Liver (tissue), 9 donors: ENCODE data around the gene IFNG-AS1. TPM values are rescaled to one million over a fixed set of nuclear protein-coding genes. Genes with fewer than 3 reads are reported as not detected.

Experiments used
- DNase-seq: peaks from one replicate; pipeline ENCODE4 v3.0.0-alpha.2; 2017; ENCODE audit warnings: low spot score
- H3K27ac ChIP-seq, 2 donors: one replicate each; pipeline ENCODE4 v1.7.0; 2013; ENCODE audit warnings: inconsistent platforms in 2 of 2, low read length in 2 of 2, control low read depth in 1 of 2, low read depth in 1 of 2, mild to moderate bottlenecking in 1 of 2
- H3K27me3 ChIP-seq, 4 donors: one replicate each; pipeline versions ENCODE4 v1.6.1 to v1.7.0; 2013; ENCODE audit warnings: low read length in 3 of 4, inconsistent platforms in 1 of 4, mild to moderate bottlenecking in 1 of 4, moderate library complexity in 1 of 4; ENCODE audit not compliant: control insufficient read depth in 4 of 4, insufficient read depth in 4 of 4
- H3K36me3 ChIP-seq, 4 donors: one replicate each; pipeline versions ENCODE4 v1.6.1 to v1.7.0; 2013; ENCODE audit warnings: low read length in 3 of 4, mild to moderate bottlenecking in 3 of 4, low read depth in 1 of 4, moderate library complexity in 1 of 4; ENCODE audit not compliant: control insufficient read depth in 4 of 4, insufficient read depth in 3 of 4
- H3K4me1 ChIP-seq, 4 donors: one replicate each; pipeline versions ENCODE4 v1.6.1 to v1.7.0; 2013; ENCODE audit warnings: low read length in 3 of 4, mild to moderate bottlenecking in 3 of 4, moderate library complexity in 1 of 4; ENCODE audit not compliant: control insufficient read depth in 4 of 4, insufficient read depth in 4 of 4
- H3K4me3 ChIP-seq, 3 donors: one replicate each; pipeline versions ENCODE4 v1.6.1 to v1.7.0; 2013; ENCODE audit warnings: low read length in 3 of 3, control low read depth in 1 of 3, low read depth in 1 of 3, mild to moderate bottlenecking in 1 of 3
- H3K9ac ChIP-seq, 2 donors: one replicate each; pipeline ENCODE4 v1.7.0; 2013; ENCODE audit warnings: low read length in 2 of 2, mild to moderate bottlenecking in 2 of 2, moderate library complexity in 2 of 2, control low read depth in 1 of 2, low read depth in 1 of 2
- H3K9me3 ChIP-seq, 4 donors: one replicate each; pipeline versions ENCODE4 v1.6.1 to v1.7.0; 2013; ENCODE audit warnings: low read length in 3 of 4; ENCODE audit not compliant: control insufficient read depth in 4 of 4
- CTCF ChIP-seq: fragments of 150-350 bp; IDR thresholded peaks from 2 replicates; pipeline ENCODE4 v1.5.1; 2017; ENCODE audit warnings: improper control_type of control experiment, low read depth, low read length; ENCODE audit not compliant: missing input control
- EGR1 ChIP-seq, 2 donors: IDR thresholded peaks; 2 replicates each; pipeline ENCODE4 v1.6.1; 2016 to 2018; ENCODE audit warnings: antibody characterized with exemption in 2 of 2, low read depth in 2 of 2
- FOXA1 ChIP-seq: IDR thresholded peaks from 2 replicates; pipeline ENCODE4 v1.6.1; 2016; ENCODE audit warnings: antibody characterized with exemption
- FOXA2 ChIP-seq: IDR thresholded peaks from 2 replicates; pipeline ENCODE4 v1.6.1; 2016; ENCODE audit warnings: antibody characterized with exemption
- GABPA ChIP-seq, 2 donors: IDR thresholded peaks in 1 of 2; conservative IDR thresholded peaks in 1 of 2; 2 replicates each; pipeline ENCODE4 v1.6.1; 2016; ENCODE audit warnings: antibody characterized with exemption in 2 of 2, mild to moderate bottlenecking in 1 of 2, moderate library complexity in 1 of 2
- HNF4A ChIP-seq, 2 donors: conservative IDR thresholded peaks; 2 replicates each; pipeline ENCODE4 v1.6.1; 2016; ENCODE audit warnings: antibody characterized with exemption in 2 of 2, mild to moderate bottlenecking in 2 of 2
- HNF4G ChIP-seq: IDR thresholded peaks from 2 replicates; pipeline ENCODE4 v1.6.1; 2016; ENCODE audit warnings: antibody characterized with exemption
- JUND ChIP-seq, 2 donors: IDR thresholded peaks; 2 replicates each; pipeline ENCODE4 v1.6.1; 2016; ENCODE audit warnings: antibody characterized with exemption in 2 of 2
- MAX ChIP-seq: IDR thresholded peaks from 2 replicates; pipeline ENCODE4 v1.6.1; 2016; ENCODE audit warnings: antibody characterized with exemption
- NR2F2 ChIP-seq: IDR thresholded peaks from 2 replicates; pipeline ENCODE4 v1.6.1; 2016; ENCODE audit warnings: antibody characterized with exemption
- REST ChIP-seq: IDR thresholded peaks from 2 replicates; pipeline ENCODE4 v1.6.1; 2016; ENCODE audit warnings: antibody characterized with exemption, mild to moderate bottlenecking
- TAF1 ChIP-seq: conservative IDR thresholded peaks from 2 replicates; pipeline ENCODE4 v1.6.1; 2016; ENCODE audit warnings: antibody characterized with exemption, mild to moderate bottlenecking
- YY1 ChIP-seq: IDR thresholded peaks from 2 replicates; pipeline ENCODE4 v1.6.1; 2016; ENCODE audit warnings: antibody characterized with exemption, mild to moderate bottlenecking
- ZBTB33 ChIP-seq: IDR thresholded peaks from 2 replicates; pipeline ENCODE4 v1.6.1; 2016; ENCODE audit warnings: antibody characterized with exemption
- WGBS: extraction: QIAGEN DNeasy Blood & Tissue Kit; methylation state at CpG from one replicate; pipeline ENCODE4 v1.1.7; 2013; 5-methylcytosine and 5-hydroxymethylcytosine counted together
- polyA plus RNA-seq, 2 donors: library from polyadenylated mRNA; stranded (reverse) in 1 of 2; unstranded in 1 of 2; fragments of 200-250 nt in 1 of 2; fragments of >200 nt in 1 of 2; fragmentation: Nextera tagmentation in 1 of 2; extraction: Ambion mirVana in 1 of 2; gene quantifications; one replicate each; pipeline versions ENCODE4 v1.2.1 to v1.2.3, GENCODE V29; 2013 to 2015
- total RNA-seq, 2 donors: library from RNA; depleted of rRNA; stranded (reverse); fragments of >200 nt; gene quantifications; one replicate each; pipeline ENCODE4 v1.2.3, GENCODE V29; 2014
- donor health status: healthy.
- donor health status: healthy.
- donor health status: healthy.
- donor health status: healthy.
- donor health status: healthy.

Gene IFNG-AS1
- total and polyA plus RNA-seq, 4 donors, result 0.24 to 1.0 TPM; not detected in 2

- no peak for TF ChIP-seq CTCF
- no peak for TF ChIP-seq TAF1
Observed at GRCh38 chr12:67952787-67953186, 36.5 kb upstream of the IFNG-AS1 start (continued).

DNA sequence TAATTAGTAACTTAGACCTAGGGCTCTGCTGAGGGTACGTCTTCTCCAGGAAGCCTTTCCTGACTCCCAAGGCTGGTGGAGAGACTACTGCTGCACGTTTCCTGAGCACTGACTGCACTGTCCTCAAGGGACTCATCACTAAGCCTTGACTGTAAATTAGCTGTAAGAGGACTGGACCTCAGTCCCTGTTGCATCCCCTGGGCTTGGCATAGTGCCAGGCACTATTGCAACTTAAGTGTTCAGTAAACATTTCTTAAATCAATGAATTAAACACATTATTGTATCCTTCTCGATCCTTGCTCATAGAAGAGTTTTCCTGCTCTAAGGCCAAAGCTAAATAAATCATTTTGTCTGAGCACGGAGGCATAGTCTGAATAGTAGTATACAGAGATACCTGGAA, 31.9 kb upstream of the IFNG-AS1 start:
- Histone ChIP-seq H3K4me3 (no peak overlapping the region), H3K9ac (no peak overlapping the region), H3K4me1 (no peaks in the 10 kb centered on the region), H3K9me3 (no peaks in the 10 kb centered on the region), H3K36me3 (no peaks in the 10 kb centered on the region), H3K27me3 (no peaks in the 10 kb centered on the region), H3K27ac (no peak overlapping the region)
- no peak for DNase-seq
- 58% methylated on average over 4 of the region's 4 CpGs for WGBS
- TF ChIP-seq REST (no peak), EGR1 (IDR thresholded peaks at IDR 0.05; ENCODE audit: low read depth in 2 of 2) (no peak), GABPA (IDR thresholded peaks at IDR 0.05 in 1 of 2, conservative IDR thresholded peaks at IDR 0.05 in 1 of 2) (no peak), HNF4A (conservative IDR thresholded peaks at IDR 0.05) (no peak), ZBTB33 (no peak), TAF1 (no peak)

DNA sequence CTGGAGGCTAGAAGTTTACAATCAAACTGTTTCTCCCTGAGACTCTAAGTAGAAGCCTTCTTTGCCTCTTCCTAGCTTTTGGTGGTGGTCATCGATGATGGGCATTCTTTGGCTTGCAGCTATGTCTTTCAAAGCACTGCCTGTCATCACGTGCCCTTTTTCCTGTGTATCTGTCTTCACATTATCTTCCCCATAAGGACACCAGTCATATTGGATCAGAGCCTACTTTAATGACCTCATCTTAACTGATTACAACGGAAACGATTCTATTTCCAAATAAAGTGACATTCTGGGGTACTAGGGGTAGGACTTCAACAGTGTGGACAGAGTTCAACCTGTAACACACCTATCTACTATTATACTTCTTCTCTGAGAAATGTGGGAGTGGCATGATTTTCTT, 31.1 kb upstream of the IFNG-AS1 start:
- 67% methylated on average over 4 of the region's 4 CpGs for WGBS
- no peaks in the 10 kb centered on the region for H3K9me3 ChIP-seq
- TF ChIP-seq FOXA2, result no peak
- no peak for TF ChIP-seq YY1
- no peak for TF ChIP-seq CTCF
- TF ChIP-seq ZBTB33, result no peak
- no peak for TF ChIP-seq HNF4A (conservative IDR thresholded peaks at IDR 0.05)
- no peak for TF ChIP-seq EGR1 (IDR thresholded peaks at IDR 0.05; ENCODE audit: low read depth in 2 of 2)
- no peak for TF ChIP-seq HNF4G
- no peak for TF ChIP-seq MAX
- no peak for TF ChIP-seq FOXA1
- TF ChIP-seq NR2F2, result no peak
- TF ChIP-seq REST, result no peak
- TF ChIP-seq JUND (IDR thresholded peaks at IDR 0.05), result no peak

More for the DNA sequence above, 31.1 kb upstream of the IFNG-AS1 start:
- no peak for DNase-seq
- no peak overlapping the region for H3K27ac ChIP-seq
- no peaks in the 10 kb centered on the region for H3K4me1 ChIP-seq
- no peaks in the 10 kb centered on the region for H3K36me3 ChIP-seq
- H3K4me3 ChIP-seq, result no peak overlapping the region
- no peak overlapping the region for H3K9ac ChIP-seq
- H3K27me3 ChIP-seq, result no peaks in the 10 kb centered on the region
